GF-D8 (cell line): ENCODE measurements around the gene ASNSD1.

Source experiments
- DNase-seq: peaks from one replicate; lab custom pipeline; 2025; lab: John Stamatoyannopoulos, UW

The ASNSD1 gene

DNA sequence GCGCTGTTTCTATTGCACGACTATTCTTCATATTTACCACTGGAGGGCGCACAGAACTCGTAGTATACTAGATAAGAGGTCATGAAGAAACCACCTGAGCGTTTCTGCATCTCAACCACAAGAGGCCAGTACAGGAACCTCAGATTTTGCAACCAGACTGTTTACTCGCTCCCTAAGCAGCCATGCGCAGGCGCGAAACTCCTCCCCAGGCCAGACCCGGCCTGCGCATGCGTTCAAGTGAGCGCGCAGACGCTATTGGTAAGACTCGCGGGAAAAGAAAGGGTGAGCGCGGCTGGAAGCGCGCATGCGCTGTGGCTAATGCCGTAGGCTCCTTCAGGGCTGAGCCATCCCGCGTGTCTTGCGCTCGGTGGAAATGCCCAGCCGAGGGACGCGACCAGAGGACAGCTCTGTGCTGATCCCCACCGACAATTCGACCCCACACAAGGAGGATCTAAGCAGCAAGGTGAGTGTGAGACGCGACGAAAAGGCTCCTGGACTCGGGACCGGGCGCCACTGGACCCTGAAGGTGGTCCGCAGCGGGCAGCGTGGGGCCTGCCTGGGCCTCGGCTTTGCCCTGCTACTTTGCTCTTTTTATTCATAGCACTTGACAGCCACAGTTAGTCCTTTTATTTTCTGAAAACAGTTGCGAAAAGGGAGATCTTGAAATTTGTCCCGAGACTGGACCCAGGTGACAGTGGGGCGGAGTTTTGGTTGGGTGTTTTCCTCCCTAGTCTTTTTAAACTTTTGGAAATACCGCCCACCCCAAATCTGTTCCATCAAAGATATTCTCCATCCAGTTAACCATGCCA is at the start of gene ASNSD1:
Gene ASNSD1 (plus strand): TSS at position 312 of the 809 bp plus-strand sequence. CDS start 4,674 bp downstream, outside the sequence.
- DNase-seq = peak; percentile 99

DNA sequence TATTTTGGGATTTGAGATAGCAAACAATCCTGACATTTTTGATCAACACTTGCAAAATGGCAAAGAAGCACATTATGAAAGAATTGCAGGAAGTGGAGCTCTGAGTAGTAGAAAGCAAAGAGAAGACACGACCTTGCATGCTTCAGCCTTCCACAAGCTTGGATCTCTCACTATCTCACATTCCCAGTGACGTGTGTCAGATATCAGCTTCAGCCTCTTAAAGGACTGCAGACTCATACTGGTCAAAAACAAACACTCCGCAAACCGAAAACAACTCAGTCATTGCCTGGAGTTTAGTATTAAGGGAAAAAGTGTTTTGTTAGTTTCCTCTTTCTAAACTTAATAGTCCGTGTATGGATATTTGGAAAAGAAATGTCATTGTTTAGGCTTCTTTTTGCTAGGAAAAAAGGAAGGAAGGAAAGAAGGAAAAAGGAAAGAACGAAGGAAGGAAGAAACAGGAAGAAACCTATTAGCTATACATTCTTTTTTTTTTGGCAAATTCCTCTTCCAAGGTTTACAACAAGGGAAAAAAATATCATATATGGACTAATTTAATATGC is 48.1 kb upstream of the ASNSD1 start:
- DNase-seq = no peak

DNA sequence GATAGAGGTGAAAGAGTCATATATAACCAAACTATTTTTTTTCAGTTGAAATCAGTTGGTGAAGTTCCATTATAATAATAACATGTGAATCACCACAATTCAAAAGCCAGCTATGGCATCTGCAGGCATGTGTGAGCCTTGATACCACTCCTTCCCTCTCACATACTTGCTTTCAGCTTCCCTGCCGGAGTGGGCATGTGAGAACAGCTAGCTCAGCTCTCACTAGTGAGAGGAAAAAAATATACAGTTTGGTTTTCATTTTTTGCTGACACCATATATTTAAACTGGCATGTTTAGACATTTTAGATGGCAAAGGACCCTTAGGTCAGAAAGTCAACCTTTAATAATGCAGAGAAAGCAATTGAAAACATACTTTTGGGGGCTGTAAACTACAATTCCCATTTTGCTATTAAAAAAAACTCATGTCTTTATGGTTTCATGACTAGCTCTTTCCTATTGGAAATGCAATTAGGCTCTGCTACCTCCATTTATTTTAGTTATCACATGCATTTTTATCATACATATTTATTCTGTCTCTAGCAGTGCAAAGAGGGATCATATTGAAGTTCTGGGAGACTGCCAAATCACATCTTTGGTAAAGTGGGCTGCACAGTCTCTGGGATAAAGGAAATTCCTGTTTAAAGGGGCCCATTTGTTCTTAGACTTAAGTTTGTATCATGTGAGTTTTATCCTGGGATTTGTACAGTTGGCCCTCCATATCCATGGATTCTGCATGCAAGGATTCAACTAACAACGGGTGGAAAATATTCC is 47.4 kb upstream of the ASNSD1 start:
- DNase-seq = no peak

DNA sequence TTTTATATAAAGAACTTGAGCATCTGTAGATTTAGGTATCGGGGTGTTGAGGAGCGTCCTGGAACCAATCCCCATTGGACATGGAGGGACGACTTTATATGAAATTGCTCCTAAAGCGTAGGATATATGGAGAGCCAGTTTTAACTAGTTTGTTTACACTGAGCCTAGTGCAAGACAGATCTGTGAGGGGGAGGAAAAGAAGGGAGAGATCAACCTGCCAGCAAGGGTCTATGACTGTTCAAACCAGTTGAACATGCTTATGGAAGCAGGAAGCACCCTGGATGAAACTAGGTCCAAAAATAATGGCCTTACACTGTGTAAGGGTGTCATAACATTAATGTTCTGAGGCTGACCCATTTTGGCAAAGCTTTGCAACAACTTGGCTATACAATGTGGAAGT is 46.7 kb upstream of the ASNSD1 start:
- no peak for DNase-seq

DNA sequence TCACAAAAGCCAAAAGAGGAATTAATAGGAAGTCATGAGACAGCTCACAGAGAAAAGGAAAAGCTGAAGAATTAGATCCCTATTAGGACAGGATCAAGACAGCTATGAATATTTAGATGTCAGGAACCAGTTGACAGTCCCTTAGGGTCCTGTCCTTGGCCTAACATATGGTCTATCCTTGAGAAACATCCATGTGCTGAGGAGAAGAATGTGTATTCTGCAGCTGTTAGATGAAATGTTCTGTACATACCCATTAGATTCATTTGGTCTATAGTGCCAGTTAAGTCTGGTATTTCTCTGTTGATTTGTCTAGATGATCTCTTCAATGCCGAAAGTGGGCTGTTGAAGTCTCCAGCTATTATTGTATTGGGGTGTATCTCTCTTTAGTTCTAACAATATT is 43.1 kb upstream of the ASNSD1 start:
- no peak for DNase-seq

DNA sequence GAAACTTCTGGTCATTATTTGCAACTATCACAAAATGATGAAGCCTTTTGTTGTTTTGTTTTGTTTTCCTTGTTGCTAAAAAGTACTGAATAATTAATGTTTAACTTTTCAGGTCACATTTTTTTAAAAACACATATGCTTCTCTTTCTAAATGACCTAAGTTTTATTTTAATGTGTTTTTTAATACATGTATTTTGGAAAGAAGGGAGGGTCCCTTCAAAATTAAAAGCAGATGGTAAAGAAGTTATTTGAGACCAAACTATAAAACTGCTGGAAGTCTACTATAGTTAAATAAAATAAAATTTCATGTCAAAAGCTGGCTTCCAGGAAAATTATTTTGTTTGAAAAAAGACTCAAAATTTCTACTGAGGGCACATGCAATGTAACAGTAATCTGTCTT is 39.5 kb upstream of the ASNSD1 start:
- no peak for DNase-seq

DNA sequence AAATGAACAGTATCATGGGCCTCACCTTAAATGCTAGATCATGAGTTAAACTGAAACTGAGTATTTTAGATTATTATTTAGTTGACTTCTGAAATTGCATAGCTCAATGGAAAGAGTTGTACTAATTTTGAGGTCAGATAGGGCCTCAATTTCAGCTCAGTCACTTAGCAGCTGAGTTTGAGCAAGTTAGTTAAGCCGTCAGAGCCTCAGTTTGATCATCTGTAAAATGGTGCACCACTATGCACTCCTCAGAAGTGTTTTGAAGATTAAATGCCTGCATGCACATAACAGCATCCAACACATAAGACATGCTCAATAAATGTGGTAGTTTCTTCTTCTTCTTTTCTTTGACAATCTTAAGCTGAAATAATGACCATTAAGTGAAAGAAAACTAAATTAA is 38.2 kb upstream of the ASNSD1 start:
- DNase-seq = no peak

DNA sequence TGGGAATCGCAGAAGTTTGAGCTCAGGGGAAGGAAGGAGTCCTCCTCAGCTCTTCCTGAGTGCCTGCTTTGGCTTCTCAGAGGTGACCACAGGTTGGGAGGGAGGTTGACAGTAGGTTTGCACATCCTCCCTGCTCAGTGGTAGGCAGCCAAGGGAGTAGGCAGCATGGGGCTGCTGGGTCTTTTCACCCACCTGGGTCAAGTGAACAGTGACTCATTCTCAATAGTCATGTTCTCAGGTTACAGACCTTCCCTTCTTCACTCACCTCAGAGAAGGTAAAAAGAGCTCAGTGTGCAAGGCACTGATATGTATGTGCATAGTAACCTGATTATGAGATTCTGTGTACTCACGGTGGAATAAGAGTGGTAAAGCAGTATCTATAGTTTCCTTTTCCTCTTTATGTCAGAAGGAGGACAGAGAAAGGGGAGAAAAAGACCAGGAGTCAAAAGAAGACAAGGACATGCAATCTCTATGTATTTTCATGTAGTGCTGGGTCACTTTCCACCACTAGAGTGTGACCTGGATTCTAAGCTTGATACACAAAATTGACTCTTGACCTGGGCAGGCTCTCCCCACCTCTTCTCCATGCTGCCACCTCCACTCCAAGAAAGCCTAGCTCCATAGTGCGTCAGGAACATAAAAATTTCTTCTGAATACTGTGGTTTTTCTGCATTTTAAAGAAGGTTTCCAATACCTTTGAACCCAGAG is 36.5 kb upstream of the ASNSD1 start:
- DNase-seq = no peak

DNA sequence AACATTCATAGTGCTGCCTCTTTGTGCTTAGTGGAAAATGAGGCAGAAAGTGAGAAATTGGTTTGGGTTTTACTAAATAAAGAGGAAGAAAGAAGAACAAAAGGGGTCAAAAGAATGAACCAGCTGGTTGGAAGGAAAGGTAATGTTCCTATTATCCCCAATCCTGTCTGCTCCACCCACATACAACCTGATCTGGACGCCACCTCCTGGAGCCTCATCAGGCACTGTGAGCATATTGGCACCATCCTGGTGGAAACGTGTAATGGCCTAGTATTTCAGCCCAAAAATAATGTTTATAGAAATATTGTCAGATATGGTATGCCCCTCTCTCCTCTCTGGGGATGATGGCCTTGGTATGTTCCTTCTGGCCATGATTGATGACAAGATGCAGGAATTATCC is 35.6 kb upstream of the ASNSD1 start:
- DNase-seq = no peak

DNA sequence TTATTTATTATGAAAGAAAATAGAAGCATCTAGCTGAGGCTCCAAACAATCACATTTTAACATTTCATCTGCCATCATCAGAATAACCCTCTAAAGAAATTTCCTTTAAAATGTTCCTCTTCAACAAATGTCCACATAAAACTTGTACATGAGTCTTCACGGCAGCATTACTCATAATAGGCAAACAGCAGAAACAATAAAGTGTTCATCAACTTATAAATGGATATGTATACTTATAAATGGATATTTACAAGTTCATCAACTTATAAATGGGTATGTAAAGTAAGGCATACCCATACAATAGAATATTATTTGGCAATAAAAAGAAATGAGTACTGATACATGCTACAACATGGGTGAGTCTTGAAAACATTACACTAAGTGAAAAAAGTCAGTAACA is 33.5 kb upstream of the ASNSD1 start:
- DNase-seq = no peak

DNA sequence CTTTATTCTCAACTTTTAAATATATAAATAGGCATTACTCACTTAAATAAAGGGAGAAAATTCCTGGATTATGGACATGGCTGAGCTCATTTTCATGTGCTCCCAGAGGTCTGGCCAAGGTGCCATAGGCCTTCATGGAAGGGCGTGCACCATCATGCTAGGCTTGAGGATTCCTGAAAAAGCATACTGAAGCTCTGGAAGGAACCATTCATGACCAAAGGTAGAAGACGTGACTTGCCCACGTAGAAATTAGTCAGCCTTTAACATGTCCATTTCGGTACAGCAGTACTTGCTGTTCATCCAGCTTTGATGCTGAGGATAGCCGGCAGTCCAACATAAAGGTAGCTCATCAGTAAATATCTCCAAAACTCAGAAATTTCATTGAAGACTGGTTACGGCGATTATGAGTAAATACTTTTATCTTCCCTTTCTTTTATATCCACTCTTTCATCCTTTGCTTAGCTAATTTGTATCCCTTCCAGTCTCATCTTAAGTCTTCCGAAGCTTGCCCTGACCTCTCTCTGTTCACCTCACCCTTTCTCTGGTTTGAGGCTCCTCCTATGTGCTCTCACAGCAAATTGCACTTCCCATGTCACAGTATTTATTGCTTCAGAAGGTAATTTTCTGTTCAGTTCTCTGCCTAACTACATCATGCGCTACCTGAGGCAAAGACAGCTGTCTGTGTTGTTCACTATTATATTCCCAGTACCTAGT is 32.3 kb upstream of the ASNSD1 start:
- DNase-seq = no peak

DNA sequence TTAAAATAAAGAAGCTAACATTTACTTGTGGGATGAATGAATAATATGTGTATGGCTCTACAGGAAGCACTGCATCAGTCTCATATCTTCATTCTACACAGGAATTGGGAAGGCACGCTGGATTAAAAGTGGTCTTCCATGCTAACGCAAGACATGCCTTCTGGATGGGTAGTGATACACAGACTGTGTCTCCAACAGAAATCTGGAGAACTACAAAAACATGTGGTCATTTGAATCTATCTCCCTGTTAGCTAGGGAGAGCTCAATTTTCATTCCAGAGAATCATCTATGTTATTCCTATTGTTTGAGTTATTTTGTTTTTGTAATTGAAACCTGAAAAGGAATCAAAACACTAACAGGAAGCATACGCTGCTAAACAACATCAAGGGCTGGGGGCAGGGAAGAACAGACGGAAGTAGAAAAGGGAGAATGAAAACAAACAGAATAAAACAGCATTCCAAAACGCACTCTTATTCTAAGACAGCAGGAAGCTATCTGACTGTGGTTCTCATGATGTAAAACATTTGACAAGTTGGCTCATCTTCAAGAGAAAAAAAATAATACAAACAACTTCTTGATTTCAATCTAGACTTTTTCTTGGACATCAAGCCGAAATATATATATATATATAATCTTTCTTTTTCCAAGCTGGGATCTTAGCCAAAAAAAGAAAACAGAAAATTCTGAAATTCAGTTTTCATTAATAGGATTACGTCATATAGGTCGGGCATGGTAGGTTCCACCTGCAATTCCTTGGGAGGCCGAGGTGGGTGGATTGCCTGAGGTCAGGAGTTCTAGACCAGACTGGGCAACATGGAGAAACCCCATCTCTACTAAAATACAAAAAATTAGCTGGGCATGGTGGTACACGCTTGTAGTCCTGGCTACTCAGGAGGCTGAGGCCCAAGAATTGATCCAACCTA is 31.5 kb upstream of the ASNSD1 start:
- no peak for DNase-seq

DNA sequence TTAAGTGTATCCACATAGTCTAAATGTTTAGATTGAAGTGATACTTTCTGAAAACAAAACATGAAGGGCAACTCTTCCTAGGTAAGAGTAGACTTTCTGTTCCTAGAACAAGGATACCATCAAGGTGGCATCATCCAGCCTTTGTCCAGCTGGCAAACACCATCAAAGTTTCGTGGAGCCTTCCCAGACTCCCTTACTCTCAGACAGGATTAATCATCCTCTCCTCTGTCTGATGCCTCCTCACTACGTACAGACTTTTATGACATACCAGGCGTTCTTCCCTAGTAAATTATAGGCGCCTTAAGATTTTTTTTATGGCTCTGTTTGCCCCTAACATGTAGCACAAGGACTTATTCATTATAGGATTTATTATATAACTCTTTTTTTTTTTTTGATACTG is 29.4 kb upstream of the ASNSD1 start:
- no peak for DNase-seq

DNA sequence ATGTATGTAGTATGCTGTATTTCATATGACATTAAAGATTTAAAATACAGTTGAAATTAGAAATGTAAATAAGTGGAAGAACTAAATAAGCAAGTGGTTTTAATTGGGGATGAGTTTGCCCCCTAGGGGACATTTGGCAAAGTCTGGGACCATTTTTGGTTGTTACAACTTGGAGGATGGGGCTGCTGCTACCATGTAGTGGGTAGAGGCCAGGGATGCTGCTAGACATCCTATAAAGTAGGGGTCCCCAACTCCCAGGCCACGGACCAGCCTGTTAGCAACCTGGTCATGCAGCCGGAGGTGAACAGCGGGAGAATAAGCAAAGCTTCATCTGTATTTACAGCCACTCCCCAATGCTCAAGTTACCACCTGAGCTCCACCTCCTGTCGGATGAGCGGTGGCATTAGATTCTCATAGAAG is 27.9 kb upstream of the ASNSD1 start:
- DNase-seq = no peak

DNA sequence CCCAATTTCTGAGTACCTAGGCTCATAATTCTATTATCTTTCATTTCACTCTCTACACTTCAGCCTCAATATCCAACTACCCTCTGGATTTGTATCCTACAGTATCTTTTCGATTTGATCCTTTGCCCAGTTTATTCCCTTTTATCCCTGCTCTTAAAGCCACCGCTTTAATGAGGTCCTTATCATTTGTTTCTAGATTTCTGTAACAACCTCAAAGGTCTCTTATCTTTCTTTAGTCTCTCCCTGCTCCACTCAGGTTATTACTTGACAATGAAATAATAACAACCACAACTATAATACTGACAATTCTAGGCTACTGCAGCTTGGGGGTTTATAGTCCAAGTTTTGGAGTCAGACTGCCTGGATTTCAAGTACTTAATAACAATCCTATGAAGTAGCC is 25.9 kb upstream of the ASNSD1 start:
- no peak for DNase-seq

DNA sequence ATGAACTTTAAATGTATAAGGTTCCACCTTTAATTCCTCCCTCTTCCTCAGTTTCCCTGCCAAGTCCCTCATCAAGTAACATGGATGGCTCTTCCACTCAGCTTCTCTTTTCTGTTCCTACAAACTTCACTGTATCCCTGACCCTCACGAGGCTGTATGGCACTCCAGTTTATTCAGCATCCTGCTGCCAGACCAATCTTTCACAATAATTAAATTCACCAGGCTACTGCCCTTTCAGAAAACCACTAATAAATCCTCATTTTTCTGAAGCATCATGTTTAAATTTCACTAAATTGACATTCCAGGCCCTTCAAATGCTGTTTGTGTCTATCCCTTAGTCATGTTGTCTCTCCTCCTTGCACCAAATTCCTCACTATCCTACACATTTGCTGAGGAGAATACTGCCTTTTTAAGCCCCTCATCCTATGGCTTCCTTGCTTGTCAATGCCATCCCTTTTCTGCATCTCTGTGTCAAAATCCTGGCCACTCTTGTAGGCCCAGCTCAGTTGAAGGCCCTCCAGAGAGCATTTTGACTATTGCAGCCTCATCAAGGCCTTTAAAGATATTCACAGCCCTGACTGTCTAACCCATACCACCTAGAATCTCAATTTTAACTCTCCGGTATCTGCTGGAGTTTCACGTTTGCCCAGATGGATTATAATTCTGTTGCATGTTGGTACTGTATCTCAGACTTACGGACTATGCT is 22.8 kb upstream of the ASNSD1 start:
- DNase-seq = no peak

DNA sequence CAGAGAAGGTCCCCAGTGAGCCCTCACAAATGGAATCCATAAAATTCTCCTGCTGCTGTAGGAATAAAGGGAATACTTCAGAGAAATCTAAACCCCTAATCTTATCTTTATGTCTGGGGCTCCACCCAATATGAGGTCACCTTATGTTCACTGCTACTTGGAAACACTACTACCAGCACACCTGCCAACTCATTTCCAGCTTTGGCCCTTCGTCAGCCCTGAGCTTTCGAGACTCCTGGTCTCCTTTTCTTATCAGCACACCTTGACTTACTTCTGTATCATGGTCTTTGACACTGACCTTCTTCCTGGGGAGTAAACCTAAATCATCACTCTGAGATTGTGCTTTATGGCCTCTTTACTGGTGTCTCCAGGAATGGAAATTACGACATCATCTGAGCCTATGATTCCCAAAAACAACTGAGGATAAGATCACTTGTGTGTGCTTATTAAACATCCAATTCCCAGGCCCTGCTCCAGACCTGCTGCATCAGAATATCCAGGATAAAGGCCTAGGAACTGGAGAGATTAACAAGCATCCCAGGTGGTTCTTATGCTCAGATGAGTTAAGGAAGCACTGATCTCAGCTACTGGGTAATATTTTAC is 22.2 kb upstream of the ASNSD1 start:
- no peak for DNase-seq

DNA sequence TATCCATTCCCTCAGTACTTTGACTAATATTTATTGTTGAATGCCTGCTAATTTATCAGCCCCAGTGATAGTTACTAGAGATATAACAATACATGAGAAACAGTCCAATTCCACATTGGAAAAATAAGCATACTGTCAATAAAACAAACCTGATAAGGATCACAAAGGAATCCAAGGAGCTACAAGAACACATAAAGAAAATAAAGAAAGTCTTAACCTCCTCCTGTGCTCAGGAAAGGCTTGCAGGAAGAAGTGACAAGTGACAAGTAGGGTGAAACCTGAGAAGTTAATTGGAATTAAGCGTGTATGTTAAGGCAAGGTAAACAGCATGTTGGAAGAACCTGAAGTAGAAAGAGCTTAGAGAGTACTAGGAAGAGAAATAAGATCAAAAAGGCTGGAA is 20.3 kb upstream of the ASNSD1 start:
- no peak for DNase-seq

DNA sequence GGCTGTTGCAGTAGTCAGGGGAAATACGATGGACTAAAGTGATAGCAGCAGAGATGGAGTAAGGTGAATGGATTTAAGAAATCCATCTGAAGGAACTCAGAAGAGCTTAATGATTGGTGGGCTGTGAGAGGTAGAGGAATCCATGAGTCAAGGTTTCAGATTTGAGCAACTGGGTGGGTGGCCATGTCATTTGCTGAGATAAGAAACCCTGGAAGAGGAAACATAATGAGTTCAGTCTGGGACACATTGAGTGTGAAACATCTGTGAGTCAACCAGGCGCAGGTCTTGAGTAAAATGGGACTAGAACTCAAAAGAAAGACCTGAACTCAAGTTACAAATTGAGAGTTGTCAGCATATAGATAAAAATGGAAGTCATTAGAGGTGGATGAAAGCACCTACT is 19.7 kb upstream of the ASNSD1 start:
- DNase-seq = no peak

DNA sequence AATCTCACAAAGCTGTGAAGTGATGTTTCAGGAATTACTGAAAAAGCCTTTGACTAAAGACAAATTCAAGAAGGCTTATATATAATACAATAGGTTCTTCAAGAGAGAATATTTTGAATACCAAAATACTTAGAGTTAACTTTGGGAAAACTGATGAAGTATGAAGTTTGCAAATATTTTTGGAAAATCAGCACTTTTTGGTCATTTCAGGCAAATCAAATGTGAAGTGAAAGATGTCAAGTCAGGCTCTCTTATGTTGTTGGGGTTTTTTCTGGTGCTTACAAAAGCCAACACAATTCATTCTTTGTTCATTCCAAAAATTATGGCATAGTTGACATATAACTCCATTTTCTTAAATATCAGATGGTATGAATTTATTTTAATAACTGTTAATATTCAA is 14.7 kb upstream of the ASNSD1 start:
- no peak for DNase-seq
